Neural crest cell (in vitro differentiated cells): ENCODE results near the gene MILR1. TPM values are rescaled to one million over a fixed set of nuclear protein-coding genes. Genes with fewer than 3 reads are reported as not detected.

Experiments
- DNase-seq: peaks from one replicate; pipeline ENCODE4 v3.0.0; 2021; ENCODE audit warnings: low read depth, mixed read lengths, low spot score
- H3K27ac Mint-ChIP-seq: one replicate; pipeline ENCODE4 v1.8.0; 2021; ENCODE audit warnings: mild to moderate bottlenecking, mixed read lengths; ENCODE audit not compliant: unreplicated experiment
- H3K27me3 Mint-ChIP-seq: 2 replicates; pipeline ENCODE4 v1.8.0; 2021; ENCODE audit warnings: low read depth, mild to moderate bottlenecking, mixed read lengths
- H3K36me3 Mint-ChIP-seq: 2 replicates; pipeline ENCODE4 v1.8.0; 2021; ENCODE audit warnings: low read depth, mild to moderate bottlenecking, mixed read lengths
- H3K4me1 Mint-ChIP-seq: 2 replicates; pipeline ENCODE4 v1.8.0; 2021; ENCODE audit warnings: mixed read lengths
- H3K4me3 Mint-ChIP-seq: one replicate; pipeline ENCODE4 v1.8.0; 2021; ENCODE audit warnings: mild to moderate bottlenecking, mixed read lengths
- H3K9me3 Mint-ChIP-seq: 2 replicates; pipeline ENCODE4 v1.8.0; 2021; ENCODE audit warnings: mixed read lengths
- microRNA-seq: library from miRNA; unstranded; fragments of <30 nt; microRNA quantifications from one replicate; pipeline ENCODE4, GENCODE V29; 2020
- total RNA-seq: library from RNA; stranded (reverse); gene quantifications from 2 replicates; pipeline ENCODE4 v1.2.1, GENCODE V29; 2021
- TF ChIP-seq, protein P1 (sequence below): fragments of 200-600 bp; sonication (generic); conservative IDR thresholded peaks from 2 replicates; pipeline ENCODE4 v1.5.0; 2021; ENCODE audit warnings: antibody characterized with exemption, mild to moderate bottlenecking

The MILR1 gene
- total RNA-seq, 1 donor from 2014 or later = not detected

DNA sequence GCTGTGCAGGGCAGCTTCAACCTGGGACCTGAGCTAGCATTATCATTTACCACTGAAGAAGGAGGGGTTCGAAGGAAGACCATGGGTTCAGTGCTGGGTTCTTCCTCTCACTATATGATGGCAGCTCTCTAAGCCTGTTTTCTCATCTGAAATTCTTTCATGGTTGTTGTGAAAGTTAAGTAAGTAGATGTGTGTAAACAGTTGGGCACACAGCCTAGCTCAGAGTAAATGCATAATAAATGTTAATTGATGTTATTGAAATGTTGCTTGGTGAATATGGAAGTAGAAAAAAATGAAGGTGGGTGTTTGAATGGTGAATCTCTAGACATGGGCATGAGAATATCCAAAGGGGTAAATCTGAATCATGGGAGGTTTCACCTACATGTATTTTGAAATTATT is 66.9 kb downstream of the MILR1 start:
- Mint-ChIP-seq H3K4me3 (no peak overlapping the region), H3K9me3 (no peaks in the 10 kb centered on the region), H3K36me3 (peaks cover 8% of the 10 kb centered on the region), H3K4me1 (no peaks in the 10 kb centered on the region), H3K27me3 (no peaks in the 10 kb centered on the region), H3K27ac (no peak overlapping the region)
- TF ChIP-seq, protein P1, sequence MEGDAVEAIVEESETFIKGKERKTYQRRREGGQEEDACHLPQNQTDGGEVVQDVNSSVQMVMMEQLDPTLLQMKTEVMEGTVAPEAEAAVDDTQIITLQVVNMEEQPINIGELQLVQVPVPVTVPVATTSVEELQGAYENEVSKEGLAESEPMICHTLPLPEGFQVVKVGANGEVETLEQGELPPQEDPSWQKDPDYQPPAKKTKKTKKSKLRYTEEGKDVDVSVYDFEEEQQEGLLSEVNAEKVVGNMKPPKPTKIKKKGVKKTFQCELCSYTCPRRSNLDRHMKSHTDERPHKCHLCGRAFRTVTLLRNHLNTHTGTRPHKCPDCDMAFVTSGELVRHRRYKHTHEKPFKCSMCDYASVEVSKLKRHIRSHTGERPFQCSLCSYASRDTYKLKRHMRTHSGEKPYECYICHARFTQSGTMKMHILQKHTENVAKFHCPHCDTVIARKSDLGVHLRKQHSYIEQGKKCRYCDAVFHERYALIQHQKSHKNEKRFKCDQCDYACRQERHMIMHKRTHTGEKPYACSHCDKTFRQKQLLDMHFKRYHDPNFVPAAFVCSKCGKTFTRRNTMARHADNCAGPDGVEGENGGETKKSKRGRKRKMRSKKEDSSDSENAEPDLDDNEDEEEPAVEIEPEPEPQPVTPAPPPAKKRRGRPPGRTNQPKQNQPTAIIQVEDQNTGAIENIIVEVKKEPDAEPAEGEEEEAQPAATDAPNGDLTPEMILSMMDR = no peak
- DNase-seq = no peak

Small RNA genes within 50 kb of the gene (microRNA-seq; reads per million reads assigned to microRNA genes)
- gene MIR1273E (not detected), gene MIR3064 (32.0 reads per million, percentile 42 among the genes with 10 or more reads in this experiment), gene MIR5047 (not detected)

Other genes starting within 250 kb of the MILR1 start
- gene TEX2, start 185.9 kb upstream of the MILR1 start, total RNA-seq = 19.2 TPM in 2 replicates
- 0.48 and 0.68 TPM in 2 replicates for gene PECAM1, start 58.3 kb upstream of the MILR1 start, total RNA-seq
- gene POLG2, start 47.9 kb downstream of the MILR1 start, total RNA-seq = 27.6 and 28.6 TPM in 2 replicates
- 905 and 941 TPM in 2 replicates for gene DDX5, start 57.2 kb downstream of the MILR1 start, total RNA-seq
- gene CEP95, start 57.9 kb downstream of the MILR1 start, total RNA-seq = 64.1 and 64.7 TPM in 2 replicates
- gene SMURF2, start 213.2 kb downstream of the MILR1 start, total RNA-seq = 32.5 and 32.7 TPM in 2 replicates